Breast epithelium (tissue), 3 donors: ENCODE data around the gene DCDC2B.

ENCODE experiments used
- POLR2A ChIP-seq: fragments of 450-650 bp; IDR thresholded peaks from one replicate; pipeline ENCODE4 v1.6.1; 2016; ENCODE audit warnings: antibody characterized with exemption, mild to moderate bottlenecking, moderate library complexity
- TF ChIP-seq, protein P1 (sequence below), 3 donors: fragments of 450-650 bp; IDR thresholded peaks; one replicate each; pipeline ENCODE4 v1.5.1; 2016 to 2017; ENCODE audit warnings: antibody characterized with exemption in 3 of 3, mild to moderate bottlenecking in 3 of 3, moderate library complexity in 3 of 3

DNA sequence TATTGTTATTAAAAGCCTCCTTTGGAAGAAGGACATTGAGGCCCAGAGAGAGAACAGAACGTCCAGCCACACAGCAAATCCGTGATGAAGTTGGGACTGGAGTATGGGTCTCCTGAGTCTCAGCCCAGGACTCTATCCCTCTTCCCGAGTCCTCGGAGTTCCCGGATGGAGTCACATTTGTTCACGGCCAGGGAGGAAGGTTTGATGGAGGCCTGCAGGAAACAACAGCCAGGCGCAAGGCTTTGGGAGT, 29.8 kb upstream of the DCDC2B start:
- TF ChIP-seq, protein P1, sequence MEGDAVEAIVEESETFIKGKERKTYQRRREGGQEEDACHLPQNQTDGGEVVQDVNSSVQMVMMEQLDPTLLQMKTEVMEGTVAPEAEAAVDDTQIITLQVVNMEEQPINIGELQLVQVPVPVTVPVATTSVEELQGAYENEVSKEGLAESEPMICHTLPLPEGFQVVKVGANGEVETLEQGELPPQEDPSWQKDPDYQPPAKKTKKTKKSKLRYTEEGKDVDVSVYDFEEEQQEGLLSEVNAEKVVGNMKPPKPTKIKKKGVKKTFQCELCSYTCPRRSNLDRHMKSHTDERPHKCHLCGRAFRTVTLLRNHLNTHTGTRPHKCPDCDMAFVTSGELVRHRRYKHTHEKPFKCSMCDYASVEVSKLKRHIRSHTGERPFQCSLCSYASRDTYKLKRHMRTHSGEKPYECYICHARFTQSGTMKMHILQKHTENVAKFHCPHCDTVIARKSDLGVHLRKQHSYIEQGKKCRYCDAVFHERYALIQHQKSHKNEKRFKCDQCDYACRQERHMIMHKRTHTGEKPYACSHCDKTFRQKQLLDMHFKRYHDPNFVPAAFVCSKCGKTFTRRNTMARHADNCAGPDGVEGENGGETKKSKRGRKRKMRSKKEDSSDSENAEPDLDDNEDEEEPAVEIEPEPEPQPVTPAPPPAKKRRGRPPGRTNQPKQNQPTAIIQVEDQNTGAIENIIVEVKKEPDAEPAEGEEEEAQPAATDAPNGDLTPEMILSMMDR (IDR thresholded peaks at IDR 0.05) = no peak
- TF ChIP-seq POLR2A = no peak
